ENCODE results near the gene TNK2. TPM values are rescaled to one million over a fixed set of nuclear protein-coding genes. Genes with fewer than 3 reads are reported as not detected.

The TNK2 gene
- total RNA-seq = 14.3 and 19.7 TPM in 2 replicates

DNA sequence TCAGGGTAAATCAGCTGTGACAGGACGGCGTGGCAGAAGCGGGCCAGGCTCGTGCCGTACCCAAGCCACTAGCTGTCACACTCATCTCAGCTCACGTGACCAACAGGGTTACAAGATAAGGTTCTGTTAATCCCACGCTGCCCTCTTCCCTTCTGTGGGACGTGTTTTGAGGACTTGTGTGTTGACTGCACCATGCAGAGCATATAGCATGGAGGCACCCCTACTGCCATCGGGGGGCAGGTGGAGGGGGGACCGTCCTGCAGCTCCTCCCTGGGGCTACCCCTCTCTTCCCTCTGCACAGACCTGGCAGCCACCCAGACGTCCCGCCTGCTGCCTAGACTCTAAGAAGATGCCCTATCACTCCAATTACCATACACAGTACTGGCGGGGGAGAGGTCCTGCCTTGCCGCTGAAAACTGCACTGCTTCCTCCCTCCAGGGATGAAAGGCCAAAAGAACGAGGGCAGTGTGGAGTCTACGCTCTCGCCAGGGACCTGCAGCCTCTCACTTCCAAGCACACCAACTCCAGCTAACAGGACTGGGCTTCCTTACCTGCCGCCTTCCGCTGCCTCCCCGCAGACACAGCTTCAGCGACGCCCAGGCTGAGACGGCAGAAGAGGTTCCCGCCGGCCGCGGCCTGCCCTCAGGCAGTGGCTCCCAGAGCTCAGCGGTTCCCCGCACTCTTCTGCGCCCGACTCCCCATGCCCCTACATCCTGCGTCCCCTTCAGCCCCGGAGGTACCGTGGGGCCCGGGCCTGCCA, at the start of gene TNK2:
TSS of gene TNK2 (minus strand) at position 618 of the 760 bp plus-strand sequence. CDS start 19,963 bp downstream, outside the sequence.

Other genes with a start within 250 kb of the TNK2 start
- not detected in 2 replicates for gene MUC20, start 187.6 kb downstream of the TNK2 start, total RNA-seq
- gene MUC4, start 96.6 kb downstream of the TNK2 start, total RNA-seq = not detected in 2 replicates
- 121 and 126 TPM in 2 replicates for gene TFRC, start 173.5 kb upstream of the TNK2 start, total RNA-seq

Data from mammary microvascular endothelial cell (primary cell).